Muscle layer of colon (tissue), 2 donors: Measurements from ENCODE around the gene ACLY.
A peak's percentile ranks its signal among the peaks of the same experiment; 100 is the strongest.
"Not testable (repeated sequence)": the region's sequence is repeated elsewhere in the genome, so short reads cannot be mapped to it uniquely, and the experiment has no call there.

ENCODE experiments used
- H3K27ac ChIP-seq: one replicate; pipeline ENCODE4 v1.7.0; 2013; ENCODE audit warnings: low read depth, mild to moderate bottlenecking, low read length, moderate library complexity
- H3K27me3 ChIP-seq, 2 donors: one replicate each; pipeline ENCODE4 v1.7.0; 2013; ENCODE audit warnings: low read length in 2 of 2, mild to moderate bottlenecking in 2 of 2; ENCODE audit not compliant: insufficient read depth in 2 of 2, control insufficient read depth in 1 of 2
- H3K36me3 ChIP-seq: one replicate; pipeline ENCODE4 v1.7.0; 2013; ENCODE audit warnings: mild to moderate bottlenecking, low read length; ENCODE audit not compliant: insufficient read depth
- H3K4me1 ChIP-seq: one replicate; pipeline ENCODE4 v1.7.0; 2013; ENCODE audit warnings: mild to moderate bottlenecking, low read length; ENCODE audit not compliant: insufficient read depth
- H3K4me3 ChIP-seq, 2 donors: one replicate each; pipeline ENCODE4 v1.7.0; 2013; ENCODE audit warnings: low read length in 2 of 2, low read depth in 1 of 2, mild to moderate bottlenecking in 1 of 2, moderate library complexity in 1 of 2
- H3K9ac ChIP-seq: one replicate; pipeline ENCODE4 v1.7.0; 2013; ENCODE audit warnings: low read length
- H3K9me3 ChIP-seq: one replicate; pipeline ENCODE4 v1.7.0; 2013; ENCODE audit warnings: mild to moderate bottlenecking, low read length
- donor health status: abdominal sarcoma.
- donor health status: Adenocarcinoma of cecum.

The ACLY gene

DNA sequence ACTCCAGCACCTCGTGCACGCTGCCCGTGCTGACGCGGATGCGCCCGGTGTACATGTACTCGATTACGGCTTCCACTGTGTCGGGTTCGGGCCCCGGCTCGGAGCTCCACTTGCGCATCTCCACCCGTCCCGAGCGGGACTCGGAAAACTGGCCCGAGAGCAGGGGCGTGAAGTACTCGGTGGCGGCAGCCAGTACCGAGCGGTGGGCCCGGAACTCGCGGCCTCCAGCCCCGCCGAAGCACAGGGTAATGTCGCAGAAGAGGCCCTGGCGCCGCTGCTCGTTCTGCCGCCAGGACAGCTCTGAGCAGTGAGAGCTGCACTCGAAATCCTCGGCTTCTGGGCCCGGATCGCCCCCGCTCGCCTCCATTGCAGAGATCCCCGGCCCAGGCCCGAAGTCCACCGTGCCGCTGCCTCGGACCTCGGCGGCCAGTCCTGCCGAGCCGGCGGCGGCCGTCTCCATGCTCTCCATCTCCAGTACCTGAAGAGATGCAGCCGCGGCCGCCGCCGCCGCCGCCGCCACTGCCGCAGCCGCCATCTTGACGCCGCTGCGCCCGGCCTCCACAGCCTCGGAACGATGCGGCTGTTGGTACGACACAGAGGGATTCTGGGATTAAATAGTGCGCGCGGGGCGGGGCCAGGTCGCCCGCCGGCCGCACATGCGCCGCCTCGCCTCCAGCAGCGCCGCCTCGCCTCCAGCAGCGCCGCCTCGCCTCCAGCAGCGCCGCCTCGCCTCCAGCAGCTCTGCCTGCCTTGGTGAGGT lies 53.7 kb downstream of the ACLY start, which contains the start of gene KLHL11:
Gene KLHL11 (minus strand): TSS at position 588 of the 760 bp plus-strand sequence. CDS start 53 bp downstream, at position 535.
- Histone ChIP-seq H3K27me3 (no peaks in the 10 kb centered on the region), H3K9me3 (no peaks in the 10 kb centered on the region), H3K9ac (peak within 1 kb of the TSS; percentile 77), H3K4me1 (peaks cover 19% of the 10 kb centered on the region), H3K4me3 (peak within 1 kb of the TSS; percentile 81 to 92), H3K27ac (peak within 1 kb of the TSS; percentile 84), H3K36me3 (peaks cover 19% of the 10 kb centered on the region)

GRCh38 chr17:41864498-41864835 lies 54.3 kb downstream of the ACLY start:
- Histone ChIP-seq H3K27me3 (no peaks in the 10 kb centered on the region), H3K27ac (peak overlapping the region; percentile 84), H3K36me3 (peaks cover 18% of the 10 kb centered on the region), H3K4me3 (peak overlapping the region; percentile 81 to 92), H3K4me1 (peaks cover 19% of the 10 kb centered on the region), H3K9ac (peak overlapping the region; percentile 77), H3K9me3 (no peaks in the 10 kb centered on the region)

GRCh38 chr17:41863074-41863848 lies 55.5 kb downstream of the ACLY start:
- H3K9ac ChIP-seq: peak overlapping the region; percentile 77
- peak overlapping the region; percentile 20 to 81 for H3K4me3 ChIP-seq
- no peak overlapping the region for H3K27ac ChIP-seq
- H3K36me3 ChIP-seq: peaks cover 9% of the 10 kb centered on the region
- H3K9me3 ChIP-seq: no peaks in the 10 kb centered on the region
- H3K27me3 ChIP-seq: no peaks in the 10 kb centered on the region
- H3K4me1 ChIP-seq: peaks cover 19% of the 10 kb centered on the region

DNA sequence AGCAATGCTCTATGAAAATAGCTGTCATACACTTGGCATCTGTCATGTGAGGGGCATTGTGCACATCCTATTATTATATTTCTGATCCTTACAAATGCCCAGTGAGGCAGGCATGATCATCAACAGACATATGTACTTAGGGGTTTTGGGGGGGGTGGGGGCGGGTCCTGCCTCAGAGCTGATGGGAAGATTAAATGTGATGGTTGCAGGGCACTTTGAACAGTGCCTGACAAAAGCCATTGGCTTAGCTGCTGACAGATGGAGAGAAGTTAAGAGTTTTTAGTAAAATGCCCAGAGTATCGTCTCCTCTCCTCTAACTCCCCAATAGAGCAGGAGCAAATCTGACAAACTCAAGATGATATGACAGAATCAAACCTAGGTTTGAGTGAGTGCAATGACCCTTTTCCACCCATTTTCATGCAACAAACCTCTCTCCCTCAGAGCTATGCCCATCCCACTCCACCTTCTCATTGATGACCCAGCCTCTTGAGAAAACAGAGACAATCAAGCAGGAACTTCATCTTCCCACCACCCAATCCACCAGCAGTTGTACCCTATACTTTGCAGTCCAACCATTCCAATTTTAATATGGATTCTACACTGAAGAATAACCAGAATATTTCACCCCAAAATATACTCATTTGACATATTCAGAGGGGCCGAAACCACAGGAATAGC lies 58.4 kb downstream of the ACLY start:
- no peak overlapping the region for H3K27ac ChIP-seq
- H3K27me3 ChIP-seq: no peaks in the 10 kb centered on the region
- no peak overlapping the region for H3K9ac ChIP-seq
- H3K4me3 ChIP-seq: no peak overlapping the region
- peaks cover 19% of the 10 kb centered on the region for H3K4me1 ChIP-seq
- no peaks in the 10 kb centered on the region for H3K36me3 ChIP-seq
- H3K9me3 ChIP-seq: no peaks in the 10 kb centered on the region

GRCh38 chr17:41851382-41851781 lies 67.4 kb downstream of the ACLY start:
- H3K4me3 ChIP-seq, H3K27me3 ChIP-seq, H3K9ac ChIP-seq, H3K27ac ChIP-seq, H3K9me3 ChIP-seq: not testable (repeated sequence)
- Histone ChIP-seq H3K36me3 (peaks cover 17% of the 10 kb centered on the region), H3K4me1 (peaks cover 20% of the 10 kb centered on the region)

- peaks cover 20% of the 10 kb centered on the region for H3K4me1 ChIP-seq
- no peak overlapping the region for H3K27ac ChIP-seq
- H3K4me3 ChIP-seq: no peak overlapping the region
- H3K36me3 ChIP-seq: peaks cover 13% of the 10 kb centered on the region
- H3K9me3 ChIP-seq: no peaks in the 10 kb centered on the region
- H3K27me3 ChIP-seq: no peaks in the 10 kb centered on the region
- no peak overlapping the region for H3K9ac ChIP-seq
Measured at GRCh38 chr17:41849251-41849990, 69.3 kb downstream of the ACLY start.

GRCh38 chr17:41848788-41849187 lies 70.0 kb downstream of the ACLY start:
- Histone ChIP-seq H3K9ac (no peak overlapping the region), H3K27ac (no peak overlapping the region)

GRCh38 chr17:41844971-41845370 lies 73.8 kb downstream of the ACLY start:
- no peak overlapping the region for H3K27ac ChIP-seq
- H3K4me1 ChIP-seq: peaks cover 16% of the 10 kb centered on the region
- H3K4me3 ChIP-seq: no peak overlapping the region
- no peaks in the 10 kb centered on the region for H3K36me3 ChIP-seq
- H3K27me3 ChIP-seq: no peaks in the 10 kb centered on the region
- H3K9ac ChIP-seq: no peak overlapping the region
- no peaks in the 10 kb centered on the region for H3K9me3 ChIP-seq

More at GRCh38 chr17:41848788-41849187, 70.0 kb downstream of the ACLY start:
- H3K36me3 ChIP-seq: peaks cover 7% of the 10 kb centered on the region
- no peaks in the 10 kb centered on the region for H3K9me3 ChIP-seq
- peaks cover 20% of the 10 kb centered on the region for H3K4me1 ChIP-seq
- no peaks in the 10 kb centered on the region for H3K27me3 ChIP-seq
- H3K4me3 ChIP-seq: no peak overlapping the region

- H3K9me3 ChIP-seq, H3K4me1 ChIP-seq, H3K27me3 ChIP-seq, H3K27ac ChIP-seq, H3K4me3 ChIP-seq, H3K36me3 ChIP-seq, H3K9ac ChIP-seq: not testable (repeated sequence)
Measured at GRCh38 chr17:41840781-41841180, 78.0 kb downstream of the ACLY start.

GRCh38 chr17:41839448-41839847 lies 79.3 kb downstream of the ACLY start:
- not testable (repeated sequence) for H3K9me3 ChIP-seq

More at GRCh38 chr17:41839448-41839847, 79.3 kb downstream of the ACLY start:
- not testable (repeated sequence) for H3K4me1 ChIP-seq, H3K4me3 ChIP-seq, H3K36me3 ChIP-seq, H3K27me3 ChIP-seq, H3K9ac ChIP-seq, H3K27ac ChIP-seq
